ENCODE measurements around the gene SLC13A3.
A peak's percentile ranks its signal among the peaks of the same experiment; 100 is the strongest.

SLC13A3 gene

GRCh38 chr20:46674253-46675083, 23.2 kb upstream of the SLC13A3 start:
- no peak overlapping the region for H3K4ac ChIP-seq (ENCODE audit: low read length)
- peaks cover 7 to 10% of the 10 kb centered on the region in 2 donors for H3K4me1 ChIP-seq (ENCODE audit: control insufficient read depth in 2 of 2, insufficient read depth in 1 of 2, low read depth in 1 of 2, low read length in 2 of 2)
- H3K9me3 ChIP-seq (replicated peaks in 1 of 2; ENCODE audit: control insufficient read depth in 2 of 2, insufficient read depth in 1 of 2, low read depth in 1 of 2, low read length in 2 of 2), result peaks cover 5 to 7% of the 10 kb centered on the region in 2 donors
- no CpG with 5 or more reads among the region's 14 CpGs for WGBS, 2 donors (ENCODE audit: extremely low coverage in 2 of 2, insufficient read length in 2 of 2, insufficient replicate concordance in 1 of 2)
- no peak overlapping the region for H3K4me2 ChIP-seq (ENCODE audit: insufficient read depth, low read length, poor library complexity, severe bottlenecking)
- no peak overlapping the region for H2BK5ac ChIP-seq (ENCODE audit: low read length)
- no peak overlapping the region for H4K91ac ChIP-seq (ENCODE audit: low read depth, low read length, poor library complexity)
- H2BK120ac ChIP-seq (ENCODE audit: low read depth, low read length), result no peak overlapping the region
- no peak overlapping the region for H2AK5ac ChIP-seq (ENCODE audit: low read depth, low read length)
- H3K23ac ChIP-seq (ENCODE audit: low read depth, low read length, poor library complexity), result no peak overlapping the region
- no peak overlapping the region for H2BK12ac ChIP-seq (ENCODE audit: low read length)
- no peak for DNase-seq (ENCODE audit: low spot score)
- H3K27me3 ChIP-seq (ENCODE audit: control insufficient read depth in 3 of 3, insufficient read depth in 3 of 3, low read depth in 1 of 3, low read length in 3 of 3), result no peaks in the 10 kb centered on the region
- H2BK15ac ChIP-seq (ENCODE audit: low read length), result no peak overlapping the region
- H2AFZ ChIP-seq (ENCODE audit: low read length), result peak overlapping the region; percentile 43
- H3K27ac ChIP-seq (replicated peaks; ENCODE audit: low read length), result no peak overlapping the region
- no peak overlapping the region for H3K14ac ChIP-seq (ENCODE audit: low read length)
- H3K9ac ChIP-seq (ENCODE audit: low read depth, low read length, poor library complexity), result no peak overlapping the region
- peak overlapping the region; percentile 36 for H3K18ac ChIP-seq (ENCODE audit: low read length)
- H3K79me1 ChIP-seq (ENCODE audit: low read depth, low read length), result no peaks in the 10 kb centered on the region
- H3K36me3 ChIP-seq (replicated peaks in 1 of 2; ENCODE audit: control insufficient read depth in 2 of 2, insufficient read depth in 2 of 2, low read length in 2 of 2), result no peaks in the 10 kb centered on the region
- H3K4me3 ChIP-seq (ENCODE audit: low read length in 2 of 2), result no peak overlapping the region
- H4K8ac ChIP-seq (ENCODE audit: low read depth, low read length), result no peak overlapping the region

- Histone ChIP-seq H4K8ac (ENCODE audit: low read depth, low read length) (no peak overlapping the region), H3K4me1 (ENCODE audit: control insufficient read depth in 2 of 2, insufficient read depth in 1 of 2, low read depth in 1 of 2, low read length in 2 of 2) (peaks cover 7 to 10% of the 10 kb centered on the region in 2 donors), H4K91ac (ENCODE audit: low read depth, low read length, poor library complexity) (no peak overlapping the region), H3K36me3 (replicated peaks in 1 of 2; ENCODE audit: control insufficient read depth in 2 of 2, insufficient read depth in 2 of 2, low read length in 2 of 2) (no peaks in the 10 kb centered on the region), H2BK15ac (ENCODE audit: low read length) (no peak overlapping the region), H3K4ac (ENCODE audit: low read length) (no peak overlapping the region), H3K9me3 (replicated peaks in 1 of 2; ENCODE audit: control insufficient read depth in 2 of 2, insufficient read depth in 1 of 2, low read depth in 1 of 2, low read length in 2 of 2) (peaks cover 5 to 7% of the 10 kb centered on the region in 2 donors), H2AFZ (ENCODE audit: low read length) (peak overlapping the region; percentile 43), H2BK120ac (ENCODE audit: low read depth, low read length) (no peak overlapping the region), H3K23ac (ENCODE audit: low read depth, low read length, poor library complexity) (no peak overlapping the region), H3K9ac (ENCODE audit: low read depth, low read length, poor library complexity) (no peak overlapping the region), H3K27ac (replicated peaks; ENCODE audit: low read length) (no peak overlapping the region), H3K79me1 (ENCODE audit: low read depth, low read length) (no peaks in the 10 kb centered on the region), H2AK5ac (ENCODE audit: low read depth, low read length) (no peak overlapping the region), H3K14ac (ENCODE audit: low read length) (no peak overlapping the region), H3K27me3 (ENCODE audit: control insufficient read depth in 3 of 3, insufficient read depth in 3 of 3, low read depth in 1 of 3, low read length in 3 of 3) (no peaks in the 10 kb centered on the region), H3K4me3 (ENCODE audit: low read length in 2 of 2) (no peak overlapping the region), H2BK12ac (ENCODE audit: low read length) (no peak overlapping the region), H3K4me2 (ENCODE audit: insufficient read depth, low read length, poor library complexity, severe bottlenecking) (no peak overlapping the region), H3K18ac (ENCODE audit: low read length) (no peak overlapping the region), H2BK5ac (ENCODE audit: low read length) (no peak overlapping the region)
- no peak for DNase-seq (ENCODE audit: low spot score)
- WGBS, 2 donors (ENCODE audit: extremely low coverage in 2 of 2, insufficient read length in 2 of 2, insufficient replicate concordance in 1 of 2), result no CpG with 5 or more reads among the region's 11 CpGs
These were observed 22.4 kb upstream of the SLC13A3 start for GRCh38 chr20:46673394-46674252.

GRCh38 chr20:46672543-46673148, 21.4 kb upstream of the SLC13A3 start:
- Histone ChIP-seq H2BK5ac (ENCODE audit: low read length) (no peak overlapping the region), H3K9ac (ENCODE audit: low read depth, low read length, poor library complexity) (no peak overlapping the region), H2AFZ (ENCODE audit: low read length) (no peak overlapping the region), H3K79me1 (ENCODE audit: low read depth, low read length) (no peaks in the 10 kb centered on the region), H3K18ac (ENCODE audit: low read length) (no peak overlapping the region), H3K27me3 (ENCODE audit: control insufficient read depth in 3 of 3, insufficient read depth in 3 of 3, low read depth in 1 of 3, low read length in 3 of 3) (no peaks in the 10 kb centered on the region), H3K4me2 (ENCODE audit: insufficient read depth, low read length, poor library complexity, severe bottlenecking) (no peak overlapping the region), H3K9me3 (replicated peaks in 1 of 2; ENCODE audit: control insufficient read depth in 2 of 2, insufficient read depth in 1 of 2, low read depth in 1 of 2, low read length in 2 of 2) (peaks cover 5 to 7% of the 10 kb centered on the region in 2 donors), H4K8ac (ENCODE audit: low read depth, low read length) (no peak overlapping the region), H2BK15ac (ENCODE audit: low read length) (no peak overlapping the region), H3K4me1 (ENCODE audit: control insufficient read depth in 2 of 2, insufficient read depth in 1 of 2, low read depth in 1 of 2, low read length in 2 of 2) (peaks cover 7 to 10% of the 10 kb centered on the region in 2 donors), H4K91ac (ENCODE audit: low read depth, low read length, poor library complexity) (no peak overlapping the region), H2BK12ac (ENCODE audit: low read length) (no peak overlapping the region), H3K14ac (ENCODE audit: low read length) (no peak overlapping the region), H2AK5ac (ENCODE audit: low read depth, low read length) (no peak overlapping the region), H3K4me3 (ENCODE audit: low read length in 2 of 2) (no peak overlapping the region), H2BK120ac (ENCODE audit: low read depth, low read length) (no peak overlapping the region), H3K36me3 (replicated peaks in 1 of 2; ENCODE audit: control insufficient read depth in 2 of 2, insufficient read depth in 2 of 2, low read length in 2 of 2) (no peaks in the 10 kb centered on the region), H3K23ac (ENCODE audit: low read depth, low read length, poor library complexity) (no peak overlapping the region), H3K4ac (ENCODE audit: low read length) (no peak overlapping the region), H3K27ac (replicated peaks; ENCODE audit: low read length) (no peak overlapping the region)
- no CpG with 5 or more reads among the region's 5 CpGs for WGBS, 2 donors (ENCODE audit: extremely low coverage in 2 of 2, insufficient read length in 2 of 2, insufficient replicate concordance in 1 of 2)
- no peak for DNase-seq (ENCODE audit: low spot score)

Measured in neuronal stem cell (in vitro differentiated cells).